HG03575 (cell line): Measurements from ENCODE around the gene ITGB2.
"Not testable (repeated sequence)": the region's sequence is repeated elsewhere in the genome, so short reads cannot be mapped to it uniquely, and the experiment has no call there.

Experiments used
- ATAC-seq: cut with Tn5 transposase; IDR thresholded peaks from one replicate; pipeline ENCODE4 v1.9.1; 2021; ENCODE audit not compliant: unreplicated experiment, insufficient number of reproducible peaks, low FRiP score; ENCODE audit errors: extremely low read depth

Gene ITGB2

GRCh38 chr21:44891631-44892031 is 29.1 kb downstream of the ITGB2 start:
- no peak for ATAC-seq

GRCh38 chr21:44890961-44891541 is 29.6 kb downstream of the ITGB2 start:
- no peak for ATAC-seq

- no peak for ATAC-seq
Measured at GRCh38 chr21:44890338-44890931, 30.3 kb downstream of the ITGB2 start.

- ATAC-seq = no peak
Measured at GRCh38 chr21:44889625-44890337, 30.9 kb downstream of the ITGB2 start.

- ATAC-seq = no peak
Measured at GRCh38 chr21:44888581-44889550, 31.8 kb downstream of the ITGB2 start.

- ATAC-seq = no peak
Measured at GRCh38 chr21:44887807-44888580, 32.7 kb downstream of the ITGB2 start.

GRCh38 chr21:44887126-44887806 is 33.4 kb downstream of the ITGB2 start:
- ATAC-seq = no peak

- no peak for ATAC-seq
Measured at GRCh38 chr21:44886113-44887075, 34.3 kb downstream of the ITGB2 start.

GRCh38 chr21:44885615-44886014 is 35.1 kb downstream of the ITGB2 start:
- ATAC-seq = no peak

GRCh38 chr21:44884097-44884496 is 36.6 kb downstream of the ITGB2 start:
- no peak for ATAC-seq

GRCh38 chr21:44883250-44883649 is 37.4 kb downstream of the ITGB2 start:
- ATAC-seq = no peak

GRCh38 chr21:44881198-44881872 is 39.4 kb downstream of the ITGB2 start:
- ATAC-seq = no peak

GRCh38 chr21:44880405-44881197 is 40.1 kb downstream of the ITGB2 start:
- no peak for ATAC-seq

- not testable (repeated sequence) for ATAC-seq
Measured at GRCh38 chr21:44879238-44879637, 41.5 kb downstream of the ITGB2 start.

GRCh38 chr21:44878053-44878982 is 42.4 kb downstream of the ITGB2 start:
- no peak for ATAC-seq
